HG02798 (cell line): ENCODE measurements around the gene PRELID3B.

Experiments used
- ATAC-seq: cut with Tn5 transposase; IDR thresholded peaks from one replicate; pipeline ENCODE4 v1.9.1; 2021; ENCODE audit warnings: mild to moderate bottlenecking; ENCODE audit not compliant: unreplicated experiment, poor library complexity

The PRELID3B gene

DNA sequence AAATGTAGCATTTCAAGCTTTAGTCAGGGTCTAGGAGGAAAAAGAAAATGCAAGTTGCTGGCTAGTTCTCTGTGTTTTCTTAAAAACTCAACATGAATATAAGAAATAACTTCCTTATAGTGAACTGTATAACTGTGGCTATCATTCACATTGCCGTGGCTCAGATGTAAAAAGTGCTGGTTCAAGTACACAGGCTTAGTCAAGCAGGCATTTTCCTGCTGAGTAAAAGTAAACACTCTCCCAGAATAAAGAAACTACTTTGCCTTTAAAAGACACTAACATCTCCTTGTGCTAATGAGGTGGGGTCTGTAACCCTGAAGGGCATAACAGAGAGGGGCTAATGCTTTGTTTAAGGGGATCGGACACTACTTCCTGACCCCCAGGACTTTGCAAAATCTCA, 13.8 kb downstream of the PRELID3B start:
- no peak for ATAC-seq

DNA sequence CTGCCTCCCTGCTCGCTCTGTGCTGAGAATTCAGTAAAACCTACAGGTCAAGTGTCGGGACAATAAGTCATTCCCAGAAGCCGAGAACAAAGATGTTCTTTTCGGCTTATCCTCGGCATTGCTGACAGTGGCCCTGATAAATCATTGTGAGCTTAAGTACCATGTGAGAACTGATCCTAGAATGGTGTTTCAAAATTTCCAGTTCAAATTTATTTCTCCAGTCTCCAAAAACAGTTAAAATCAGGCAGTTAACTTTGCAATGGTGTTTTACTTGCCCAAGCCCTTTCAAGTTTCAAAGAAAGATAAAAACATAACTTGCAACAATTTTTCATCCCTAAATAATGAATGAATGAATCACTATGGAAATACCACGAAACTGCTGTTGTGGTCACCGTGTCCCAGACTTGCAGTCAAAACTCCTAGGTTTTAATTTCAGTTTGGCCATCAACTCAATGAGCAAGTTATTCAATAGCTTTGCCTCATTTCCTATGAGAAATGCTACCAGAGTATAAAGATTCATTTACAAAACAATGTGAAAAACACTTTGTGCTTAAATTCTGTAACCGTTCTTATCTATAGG, 14.8 kb downstream of the PRELID3B start:
- no peak for ATAC-seq

DNA sequence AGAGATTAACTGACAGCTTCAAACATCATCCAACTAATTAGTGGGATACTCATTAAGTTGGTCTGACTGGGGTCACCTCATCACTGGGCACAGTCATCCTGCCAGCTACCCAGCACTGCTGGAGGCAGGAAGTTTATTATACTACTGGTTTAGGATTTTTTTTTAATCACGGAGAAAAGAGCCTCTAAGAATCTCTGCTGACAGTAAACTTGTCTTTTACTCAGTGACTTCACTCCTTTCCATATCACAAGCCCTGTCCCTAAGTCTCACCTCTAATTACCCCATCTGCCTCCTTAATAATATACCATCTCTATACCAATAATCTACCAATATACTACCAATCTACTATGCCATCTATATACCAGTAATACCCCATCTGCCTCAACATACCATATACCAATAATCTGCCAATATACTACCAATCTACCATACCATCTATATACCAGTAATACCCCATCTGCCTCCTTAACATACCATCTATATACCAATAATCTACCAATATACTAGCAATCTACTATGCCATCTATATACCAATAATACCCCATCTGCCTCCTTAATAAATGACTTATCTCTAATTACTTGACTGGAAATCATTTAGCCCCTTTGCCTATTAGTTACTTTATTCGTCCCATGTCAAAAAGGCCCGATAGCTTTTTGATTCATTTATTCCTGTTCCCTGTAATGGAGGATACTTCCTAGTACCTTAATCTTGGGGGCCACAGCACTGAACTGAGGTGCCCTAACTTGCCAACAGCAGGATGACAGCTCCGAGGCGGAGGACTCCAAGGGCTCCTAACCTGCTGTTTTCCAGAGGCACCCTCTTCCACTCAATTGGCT, 15.5 kb downstream of the PRELID3B start:
- no peak for ATAC-seq

DNA sequence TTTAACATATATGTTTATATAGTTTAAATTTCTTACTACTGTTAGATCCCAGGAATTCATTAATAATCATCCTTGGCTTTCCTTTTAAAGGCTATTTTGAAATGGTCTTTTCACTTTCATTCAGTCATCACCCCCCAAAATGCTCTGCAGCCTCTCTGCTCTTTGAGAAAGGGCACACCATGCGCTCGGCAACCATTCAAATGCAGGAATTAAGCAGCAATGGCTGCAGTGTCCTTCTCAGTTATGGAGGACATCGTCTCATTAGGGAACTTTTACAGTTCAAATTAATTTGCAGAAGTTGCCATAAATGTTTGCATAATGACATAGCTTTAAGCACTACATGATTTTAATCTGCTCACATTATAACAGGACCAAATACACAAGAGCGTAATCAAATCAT, 17.1 kb downstream of the PRELID3B start:
- no peak for ATAC-seq

DNA sequence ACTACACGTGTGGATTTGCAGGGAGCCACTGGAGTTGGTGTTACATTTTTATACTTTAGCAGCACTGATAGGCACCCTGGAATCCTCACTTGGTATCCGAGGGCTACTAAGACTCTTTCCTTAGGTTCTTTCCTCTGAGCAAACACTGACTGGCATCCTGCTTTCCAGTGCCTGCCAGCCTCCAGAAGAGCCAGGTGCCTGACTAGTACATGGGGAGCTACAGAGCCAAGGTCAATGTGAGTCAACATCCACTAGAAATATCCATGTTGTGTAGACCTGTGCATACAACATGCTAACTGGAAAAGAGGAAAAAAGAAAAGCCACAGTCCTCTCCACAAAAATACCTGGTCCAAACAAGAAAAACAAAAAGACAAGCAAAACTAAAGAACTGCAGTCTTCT, 17.5 kb downstream of the PRELID3B start:
- ATAC-seq = no peak

DNA sequence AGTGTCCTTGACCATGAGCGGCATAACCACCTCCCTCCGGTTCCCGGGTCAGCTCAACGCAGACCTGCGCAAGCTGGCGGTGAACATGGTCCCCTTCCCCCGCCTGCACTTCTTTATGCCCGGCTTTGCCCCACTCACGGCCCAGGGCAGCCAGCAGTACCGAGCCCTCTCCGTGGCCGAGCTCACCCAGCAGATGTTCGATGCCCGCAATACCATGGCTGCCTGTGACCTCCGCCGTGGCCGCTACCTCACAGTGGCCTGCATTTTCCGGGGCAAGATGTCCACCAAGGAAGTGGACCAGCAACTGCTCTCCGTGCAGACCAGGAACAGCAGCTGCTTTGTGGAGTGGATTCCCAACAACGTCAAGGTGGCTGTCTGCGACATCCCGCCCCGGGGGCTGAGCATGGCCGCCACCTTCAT, 18.5 kb downstream of the PRELID3B start:
- no peak for ATAC-seq

DNA sequence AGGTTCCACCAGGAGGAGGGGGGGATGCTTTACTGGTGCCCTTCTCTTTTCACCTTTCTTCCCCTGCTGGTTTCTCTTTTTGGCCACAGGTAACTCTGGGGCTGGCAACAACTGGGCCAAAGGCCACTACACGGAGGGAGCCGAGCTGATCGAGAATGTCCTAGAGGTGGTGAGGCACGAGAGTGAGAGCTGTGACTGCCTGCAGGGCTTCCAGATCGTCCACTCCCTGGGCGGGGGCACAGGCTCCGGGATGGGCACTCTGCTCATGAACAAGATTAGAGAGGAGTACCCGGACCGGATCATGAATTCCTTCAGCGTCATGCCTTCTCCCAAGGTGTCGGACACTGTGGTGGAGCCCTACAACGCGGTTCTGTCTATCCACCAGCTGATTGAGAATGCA, 19.0 kb downstream of the PRELID3B start:
- no peak for ATAC-seq

DNA sequence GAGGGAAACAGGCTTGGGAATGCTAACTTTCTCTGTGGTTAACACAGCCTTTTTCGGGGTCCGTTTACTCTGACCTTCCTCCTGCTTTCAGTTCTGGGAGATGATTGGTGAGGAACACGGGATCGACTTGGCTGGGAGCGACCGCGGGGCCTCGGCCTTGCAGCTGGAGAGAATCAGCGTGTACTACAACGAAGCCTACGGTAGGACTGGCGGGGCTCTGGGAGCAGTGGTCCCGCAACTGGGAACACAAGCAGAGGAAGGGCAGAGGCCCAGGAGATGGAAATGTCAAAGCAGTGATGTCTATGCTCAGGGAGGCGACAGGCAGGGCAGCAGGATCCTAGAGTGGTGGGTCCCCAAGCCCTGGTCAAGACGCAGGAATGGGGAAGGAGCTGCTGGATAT, 19.8 kb downstream of the PRELID3B start:
- no peak for ATAC-seq

DNA sequence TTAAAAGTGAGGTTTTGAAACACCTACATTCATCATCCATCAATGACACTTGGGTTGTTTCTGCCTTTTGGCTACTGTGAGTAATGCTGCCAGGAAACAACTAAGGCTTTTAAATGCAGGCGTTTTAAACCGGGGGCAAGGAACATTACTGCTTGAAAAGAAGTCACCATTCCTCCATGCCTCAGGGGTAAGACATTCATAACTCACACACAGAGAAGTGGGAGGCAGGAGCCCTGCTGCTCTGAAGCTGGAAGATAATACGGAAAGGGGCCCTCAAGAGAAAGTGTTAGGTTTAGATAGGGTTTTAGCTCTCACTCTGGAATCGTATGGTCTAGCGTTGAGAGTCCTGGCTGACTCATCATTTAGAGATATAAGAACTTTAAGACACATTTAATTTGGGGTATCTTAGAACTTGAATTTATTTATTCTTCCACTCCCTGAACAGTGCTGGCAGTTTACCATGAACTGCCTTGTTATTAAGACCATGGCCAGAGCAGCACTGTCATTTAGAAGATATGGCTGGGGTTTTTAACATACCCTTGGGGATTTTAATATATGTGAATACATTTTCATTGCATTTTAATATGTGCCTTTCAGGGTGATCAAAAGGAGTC, 21.5 kb downstream of the PRELID3B start:
- no peak for ATAC-seq

DNA sequence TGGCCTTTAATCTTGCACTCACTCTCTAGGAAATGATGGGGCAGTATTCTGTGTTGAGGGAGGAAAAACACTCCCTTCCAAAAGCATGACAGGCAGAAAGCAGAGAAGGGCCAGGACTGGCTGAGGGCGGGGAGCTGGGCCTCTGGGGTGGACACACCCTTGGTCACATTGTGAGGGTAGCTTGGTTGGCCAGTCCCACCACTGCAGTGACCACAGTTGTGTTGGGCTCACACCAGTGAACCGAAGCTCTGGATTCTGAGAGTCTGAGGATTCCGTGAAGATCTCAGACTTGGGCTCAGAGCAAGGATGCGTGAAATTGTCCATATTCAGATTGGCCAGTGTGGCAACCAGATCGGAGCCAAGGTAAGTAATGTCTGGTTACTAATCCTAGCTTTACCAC, 23.4 kb downstream of the PRELID3B start, which contains the start of gene TUBB1:
Gene TUBB1, plus strand, starts transcription at position 213 of the 400 bp plus-strand sequence. Its CDS starts 94 bp downstream, at position 307.
- no peak for ATAC-seq

DNA sequence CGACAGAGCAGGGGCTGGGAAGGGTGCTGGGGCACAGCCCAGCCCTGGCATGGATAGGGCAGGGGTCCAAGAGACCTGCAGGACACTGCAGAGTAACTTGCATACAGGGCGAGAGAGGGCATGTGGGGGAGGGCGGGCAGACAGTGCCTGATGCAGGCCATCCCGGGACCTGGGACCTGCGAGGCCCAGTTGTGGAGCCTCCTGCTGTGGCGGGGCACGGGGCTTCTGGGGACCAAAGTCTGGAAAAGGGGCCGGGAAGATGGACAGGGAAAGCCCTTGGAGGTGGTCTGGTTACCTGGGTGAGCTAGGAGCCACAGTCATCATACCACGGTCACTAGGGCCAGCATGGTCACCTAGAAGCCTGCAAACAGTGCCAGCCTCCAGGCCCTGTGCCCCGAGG, 23.8 kb downstream of the PRELID3B start:
- ATAC-seq = no peak

DNA sequence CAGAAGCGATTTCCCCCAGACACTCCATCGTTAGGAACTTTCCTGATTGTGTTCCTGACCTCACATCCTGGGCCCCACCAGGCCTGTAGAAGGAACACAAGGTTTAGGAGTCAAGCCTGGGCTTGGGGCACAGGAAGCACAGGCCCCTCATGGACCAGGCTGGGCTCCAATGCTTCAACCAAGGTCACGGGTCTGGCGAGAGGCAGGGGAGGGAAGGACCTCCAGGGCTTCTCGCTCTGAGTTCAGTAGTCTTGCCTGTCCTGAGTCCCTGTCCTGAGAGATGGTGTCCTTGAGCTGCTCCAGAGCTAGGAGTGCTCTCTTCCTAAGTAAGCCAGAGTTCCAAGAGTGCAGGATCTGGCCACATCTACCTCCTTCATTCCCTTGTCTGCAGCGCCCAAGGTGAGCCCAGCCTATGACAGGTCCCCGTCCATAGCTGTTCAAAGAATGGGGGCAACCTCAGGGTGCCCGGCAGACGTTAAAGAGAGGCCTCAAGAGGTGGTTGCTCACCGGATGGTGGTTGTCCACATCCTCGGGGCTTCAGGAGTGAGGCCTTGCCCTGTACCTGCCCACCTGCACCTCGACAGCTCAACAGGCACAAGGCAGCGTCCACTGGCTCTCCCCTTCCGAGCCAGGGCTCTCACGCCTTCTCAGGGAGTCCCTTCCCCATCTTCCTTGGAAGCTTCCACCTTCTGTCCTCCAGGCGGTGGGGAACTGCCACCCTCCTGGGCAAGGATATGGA, 24.9 kb downstream of the PRELID3B start:
- ATAC-seq = no peak

DNA sequence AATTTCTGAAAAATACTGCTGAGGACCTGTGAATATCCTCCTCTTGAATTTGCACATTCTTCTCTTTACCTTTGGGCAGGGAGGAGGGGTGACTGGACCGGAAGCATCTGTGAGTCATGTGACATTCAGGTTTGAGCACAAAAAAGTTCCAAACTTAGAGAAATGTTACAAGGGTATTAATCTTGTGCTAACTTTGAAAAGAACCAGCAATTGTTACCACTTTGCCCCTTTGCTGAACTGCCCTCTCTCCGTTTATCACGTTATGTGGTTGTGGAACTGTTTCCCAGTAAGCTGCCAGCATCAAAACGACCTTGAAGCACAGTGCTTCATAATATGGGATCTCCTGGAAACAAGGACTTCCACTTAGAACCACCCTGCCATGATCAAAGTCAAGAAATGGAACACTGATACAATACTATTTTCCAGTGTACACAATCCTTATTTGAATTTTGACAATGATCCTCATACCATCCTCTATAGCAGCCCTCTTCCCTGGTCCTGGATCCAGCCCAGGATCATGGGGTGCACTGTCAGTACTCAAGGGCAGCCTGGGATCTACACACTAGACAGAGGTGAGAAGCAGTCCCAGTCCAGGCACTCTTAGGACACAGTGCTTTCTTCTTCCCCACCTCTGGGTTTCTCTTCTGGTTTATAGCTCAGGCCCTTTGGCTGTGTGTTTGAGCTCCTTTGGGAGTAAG, 25.6 kb downstream of the PRELID3B start:
- ATAC-seq = no peak

DNA sequence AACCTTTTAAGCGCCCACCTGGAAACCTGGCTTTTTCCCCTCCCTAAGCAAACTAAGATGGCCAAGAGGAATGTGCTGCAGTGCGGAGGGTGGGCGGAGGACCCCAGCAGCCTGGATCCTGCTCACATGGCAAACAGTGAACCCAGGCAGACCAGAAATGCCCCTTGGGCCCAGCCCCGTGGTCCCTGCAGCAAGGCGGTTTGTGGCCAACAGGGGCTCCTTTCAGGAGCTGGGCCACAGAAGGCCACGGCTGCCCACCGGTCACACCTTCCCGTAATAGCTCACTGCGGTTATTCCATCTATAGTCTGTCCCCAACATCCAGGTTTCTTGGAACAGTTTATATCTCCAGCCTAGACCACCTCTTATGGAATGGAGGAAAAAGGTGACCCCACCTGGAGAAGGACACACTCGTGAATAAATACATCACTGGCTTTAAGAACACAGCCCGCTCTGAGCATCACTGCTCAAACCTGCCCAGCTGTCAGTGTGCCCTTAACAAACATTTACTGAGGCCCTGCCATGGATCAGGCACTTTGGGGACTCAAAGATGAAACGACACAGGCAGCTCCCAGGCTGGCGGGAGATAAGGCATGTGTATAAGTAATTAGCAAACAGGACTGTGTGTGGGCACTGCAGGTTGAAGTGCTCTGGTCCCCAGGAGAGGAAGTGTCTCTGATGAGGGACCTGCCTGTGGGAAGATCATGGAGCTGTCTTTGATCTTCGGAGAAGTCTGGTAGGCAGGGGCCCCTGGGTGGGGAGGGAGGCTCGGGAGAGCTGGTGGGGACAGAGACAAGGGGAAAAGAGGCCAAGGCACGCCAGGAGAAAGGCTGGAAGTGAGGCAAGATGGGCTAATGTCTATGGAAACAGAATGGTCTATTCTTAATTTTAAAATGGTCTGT, 26.5 kb downstream of the PRELID3B start:
- ATAC-seq = no peak

DNA sequence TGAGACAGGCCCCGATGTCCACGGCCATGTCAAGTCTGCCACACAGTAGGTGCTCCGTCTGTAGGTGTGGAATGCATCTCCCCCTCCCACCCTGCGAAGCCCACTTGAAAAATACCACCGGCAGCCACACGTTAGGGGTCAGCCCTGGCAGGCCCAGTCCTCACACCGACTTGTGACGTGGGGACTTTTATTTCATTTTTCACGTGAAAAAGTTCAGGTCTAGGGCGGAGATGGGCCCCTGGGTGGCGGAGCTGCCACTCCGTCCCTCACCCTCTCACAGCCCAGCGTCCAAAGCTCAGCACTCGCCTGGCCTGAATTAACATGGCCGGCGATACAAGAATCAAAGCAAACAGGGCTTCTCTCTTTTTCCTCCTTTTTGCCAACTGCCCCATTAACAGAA, 27.2 kb downstream of the PRELID3B start:
- ATAC-seq = no peak

DNA sequence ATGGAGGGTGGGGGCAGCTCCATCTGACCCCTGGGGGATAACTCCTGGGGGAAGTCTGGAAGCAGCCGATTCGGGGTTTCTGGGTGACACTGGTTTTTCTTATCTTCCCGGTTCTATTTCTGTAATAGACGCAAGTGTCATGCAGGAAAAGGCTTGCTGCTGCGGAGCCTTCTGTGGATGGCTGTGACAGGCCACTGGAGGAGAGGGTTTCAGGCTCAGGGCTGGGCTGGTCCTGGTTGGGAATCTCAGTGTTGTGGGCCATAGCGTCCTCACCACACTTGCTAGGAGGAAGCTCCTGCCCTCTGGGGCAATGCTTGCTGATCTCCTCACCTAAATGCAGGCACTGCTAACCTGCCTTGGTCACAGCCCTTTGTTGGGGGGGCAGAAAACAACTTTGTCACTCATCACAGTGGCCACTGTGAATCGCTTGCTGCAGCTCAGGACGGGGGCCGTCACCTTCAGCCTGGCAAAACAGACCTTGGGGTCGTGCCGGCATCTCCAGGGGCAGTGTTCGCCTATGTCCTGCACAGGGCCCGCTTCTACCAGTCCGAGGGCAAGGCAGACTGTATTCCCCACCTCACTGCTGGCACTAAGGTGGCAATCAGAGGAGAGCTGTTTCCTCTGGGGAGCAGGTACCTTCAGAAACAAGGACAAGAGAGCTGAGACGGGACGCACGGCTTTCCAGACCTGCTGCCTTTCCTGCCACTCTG, 27.8 kb downstream of the PRELID3B start:
- ATAC-seq = no peak

DNA sequence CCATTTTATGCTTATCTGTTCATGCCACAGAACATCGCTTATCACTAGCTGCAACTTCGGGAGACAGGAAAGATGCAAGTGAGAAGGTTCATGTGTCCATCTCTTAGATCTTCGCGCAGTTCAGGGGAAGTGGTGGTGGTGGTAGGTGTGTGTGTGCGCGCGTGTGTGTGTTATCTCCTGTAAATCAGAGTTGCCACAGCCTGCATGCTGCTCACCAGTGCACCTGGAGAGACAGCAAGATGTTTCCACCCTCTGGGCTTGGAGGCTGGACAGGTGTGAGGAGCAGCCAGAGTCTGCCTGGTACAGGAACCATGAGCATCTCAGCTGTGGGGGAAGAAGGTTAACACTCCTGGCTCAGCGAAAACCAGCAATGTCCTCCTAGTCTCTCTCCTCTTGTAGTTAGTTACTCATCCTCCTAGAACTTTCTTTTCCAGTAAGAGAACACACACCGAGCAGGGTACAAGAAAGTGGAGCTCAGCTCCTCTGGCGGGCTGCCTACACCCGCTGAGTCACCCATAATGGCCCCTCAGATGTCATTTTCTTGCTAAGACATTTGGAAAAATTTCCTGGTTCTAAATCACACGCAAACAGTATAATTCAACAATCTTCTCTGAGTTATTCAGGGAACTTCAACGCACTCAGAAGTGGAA, 28.5 kb downstream of the PRELID3B start:
- no peak for ATAC-seq
